Endometrial microvascular endothelial cells (primary cell): ENCODE results near the gene PAK5. TPM values are rescaled to one million over a fixed set of nuclear protein-coding genes. Genes with fewer than 3 reads are reported as not detected.

Experiments used
- in situ Hi-C: cut with HindIII; loops from 2 replicates; pipeline ENCODE4 v1.10.0; 2017; ENCODE audit warnings: low sequenced_read_pairs, low pct_unique_long_range_greater_than_20kb; ENCODE audit errors: inconsistent ontology term
- total RNA-seq: library from RNA; depleted of rRNA; stranded (reverse); fragments of >200 nt; gene quantifications from one replicate; pipeline ENCODE4 v1.2.3, GENCODE V29; 2015; ENCODE audit errors: inconsistent ontology term

PAK5 gene
- total RNA-seq, 1 donor from 2014 or later, result not detected

- in situ Hi-C loops, result no loop called here
These were observed 272.8 kb downstream of the PAK5 start for GRCh38 chr20:9565910-9566550.

- in situ Hi-C loops, result no loop called here
These were observed 281.5 kb downstream of the PAK5 start for GRCh38 chr20:9557411-9557810.

GRCh38 chr20:9555781-9556180, 283.1 kb downstream of the PAK5 start:
- in situ Hi-C loops, result no loop called here

- in situ Hi-C loops, result no loop called here
These were observed 286.9 kb downstream of the PAK5 start for GRCh38 chr20:9551808-9552550.

GRCh38 chr20:9550871-9551270, 288.0 kb downstream of the PAK5 start:
- in situ Hi-C loops, result no loop called here

GRCh38 chr20:9550283-9550682, 288.6 kb downstream of the PAK5 start:
- in situ Hi-C loops, result no loop called here

GRCh38 chr20:9543214-9543613, 295.7 kb downstream of the PAK5 start:
- in situ Hi-C loops, result no loop called here

- in situ Hi-C loops, result no loop called here
These were observed 303.4 kb downstream of the PAK5 start for GRCh38 chr20:9535449-9535848.

GRCh38 chr20:9534025-9534424, 304.9 kb downstream of the PAK5 start:
- in situ Hi-C loops, result no loop called here

GRCh38 chr20:9532069-9532838, 306.6 kb downstream of the PAK5 start:
- in situ Hi-C loops, result no loop called here

GRCh38 chr20:9531581-9531980, 307.3 kb downstream of the PAK5 start:
- in situ Hi-C loops, result no loop called here

- in situ Hi-C loops, result no loop called here
These were observed 315.2 kb downstream of the PAK5 start for GRCh38 chr20:9523636-9524035.

GRCh38 chr20:9520086-9520485, 318.8 kb downstream of the PAK5 start:
- in situ Hi-C loops, result no loop called here

- in situ Hi-C loops, result no loop called here
These were observed 320.2 kb downstream of the PAK5 start for GRCh38 chr20:9518576-9519175.

GRCh38 chr20:9517297-9518162, 321.3 kb downstream of the PAK5 start:
- in situ Hi-C loops, result no loop called here

GRCh38 chr20:9516234-9516871, 322.5 kb downstream of the PAK5 start:
- in situ Hi-C loops, result no loop called here

- in situ Hi-C loops, result no loop called here
These were observed 323.1 kb downstream of the PAK5 start for GRCh38 chr20:9515741-9516233.

- in situ Hi-C loops, result no loop called here
These were observed 323.7 kb downstream of the PAK5 start for GRCh38 chr20:9515214-9515585.
